HCT116 (cell line): ENCODE measurements around the gene SLC24A3. TPM values are rescaled to one million over a fixed set of nuclear protein-coding genes. Genes with fewer than 3 reads are reported as not detected.

Source experiments
- ATAC-seq: fragments of 200-7000 bp; cut with Tn5 transposase; 2 replicates; pipeline ENCODE4 v1.9.1; 2020; ENCODE audit warnings: mild to moderate bottlenecking, moderate library complexity
- BruUV-seq: library from RNA; stranded (reverse); fragments of 400-500 nt; replicated peaks from 2 replicates; lab custom pipeline; 2021; lab: Mats Ljungman, UMichigan
- CTCF ChIA-PET: fragments of 300-600 bp; sonication (Branson Sonifier 250); formaldehyde crosslinking; loops from one replicate; lab custom pipeline; 2021; ENCODE audit warnings: antibody characterized with exemption; lab: Charles Lee
- POLR2A ChIA-PET: fragments of 300-600, 350-600 bp; sonication (Branson Sonifier 250); formaldehyde crosslinking; loops from one replicate; lab custom pipeline; 2021; ENCODE audit warnings: antibody characterized with exemption; lab: Charles Lee
- RAD21 ChIA-PET, 2 experiments: fragments of 300-600 bp; sonication (Branson Sonifier 250); formaldehyde crosslinking; loops; one replicate each; lab custom pipeline; 2023; ENCODE audit warnings: low total read pairs in 2 of 2; ENCODE audit not compliant: uncharacterized antibody in 2 of 2, unreplicated experiment in 2 of 2, low non-redundant PET in 1 of 2; lab: Charles Lee
- DNase-seq: peaks from one replicate; pipeline ENCODE4 v3.0.0-alpha.2; 2010; ENCODE audit warnings: low read depth, low spot score
- H2AFZ ChIP-seq: fragments of 200-600 bp; shearing (Covaris generic), sonication (generic); 2 replicates; pipeline ENCODE4 v1.6.1; 2017; ENCODE audit warnings: low read depth, mixed run types, mixed read lengths, antibody characterized with exemption, low read length; ENCODE audit not compliant: poor library complexity, severe bottlenecking
- H3K27ac ChIP-seq: 2 replicates; pipeline ENCODE4 v1.5.1; 2012; ENCODE audit warnings: low read depth, low read length
- H3K27me3 ChIP-seq: fragments of 200-600 bp; sonication (generic); 2 replicates; pipeline ENCODE4 v1.6.1; 2016; ENCODE audit warnings: mixed run types, low read length, mixed read lengths; ENCODE audit not compliant: insufficient read depth
- H3K36me3 ChIP-seq, 2 experiments: fragments of 200-500 bp in 1 of 2; fragments of 200-600 bp in 1 of 2; sonication (Bioruptor generic) in 1 of 2; sonication (generic) in 1 of 2; 2 replicates each; pipeline versions ENCODE4 v1.5.1 to v1.6.1; 2014 to 2016; ENCODE audit warnings: low read length in 2 of 2, inconsistent platforms in 1 of 2, mixed read lengths in 1 of 2, mixed run types in 1 of 2; ENCODE audit not compliant: insufficient read depth in 2 of 2, control insufficient read depth in 1 of 2
- H3K4me1 ChIP-seq, 2 experiments: fragments of 200-600 bp in 1 of 2; sonication (generic) in 1 of 2; 2 replicates each; pipeline versions ENCODE4 v1.5.1 to v1.6.1; 2012 to 2017; ENCODE audit warnings: low read length in 2 of 2, inconsistent platforms in 1 of 2, mild to moderate bottlenecking in 1 of 2, mixed read lengths in 1 of 2, mixed run types in 1 of 2, moderate library complexity in 1 of 2; ENCODE audit not compliant: insufficient read depth in 2 of 2, control insufficient read depth in 1 of 2
- H3K4me2 ChIP-seq: fragments of 200-600 bp; sonication (generic); 2 replicates; pipeline ENCODE4 v1.6.1; 2017; ENCODE audit warnings: mixed run types, low read length, mixed read lengths
- H3K4me3 ChIP-seq, 2 experiments: fragments of 200-600 bp in 1 of 2; sonication (generic) in 1 of 2; replicated peaks in 1 of 2; 2 replicates each; pipeline ENCODE4 v1.5.1; 2011 to 2016; ENCODE audit warnings: low read length in 2 of 2, control low read depth in 1 of 2, low read depth in 1 of 2, mild to moderate bottlenecking in 1 of 2, mixed read lengths in 1 of 2, mixed run types in 1 of 2
- H3K79me2 ChIP-seq: fragments of 200-600 bp; sonication (generic); 2 replicates; pipeline ENCODE4 v1.6.1; 2017; ENCODE audit warnings: mild to moderate bottlenecking, mixed run types, low read length, moderate library complexity, mixed read lengths; ENCODE audit not compliant: insufficient read depth
- H3K9ac ChIP-seq: fragments of 200-600 bp; sonication (generic); 2 replicates; pipeline ENCODE4 v1.6.1; 2016; ENCODE audit warnings: low read length, mixed read lengths
- H3K9me2 ChIP-seq: fragments of 200-600 bp; sonication (generic), shearing (Covaris generic); 2 replicates; pipeline ENCODE4 v1.6.1; 2017; ENCODE audit warnings: mixed run types, mild to moderate bottlenecking, moderate library complexity; ENCODE audit not compliant: insufficient read depth
- H3K9me3 ChIP-seq, 2 experiments: fragments of 200-500 bp in 1 of 2; fragments of 200-600 bp in 1 of 2; sonication (Bioruptor generic) in 1 of 2; sonication (generic) in 1 of 2; 2 replicates each; pipeline ENCODE4 v1.6.1; 2014 to 2017; ENCODE audit warnings: low read length in 2 of 2, mixed read lengths in 2 of 2, inconsistent platforms in 1 of 2, low read depth in 1 of 2, mild to moderate bottlenecking in 1 of 2, mixed run types in 1 of 2, moderate library complexity in 1 of 2; ENCODE audit not compliant: control insufficient read depth in 1 of 2, insufficient read depth in 1 of 2
- H4K20me1 ChIP-seq: fragments of 200-600 bp; sonication (generic), shearing (Covaris generic); 2 replicates; pipeline ENCODE4 v1.6.1; 2017; ENCODE audit warnings: mixed run types, mild to moderate bottlenecking, moderate library complexity; ENCODE audit not compliant: insufficient read depth
- ATF3 ChIP-seq: IDR thresholded peaks from 2 replicates; pipeline ENCODE4 v1.6.1; 2012
- CBX3 ChIP-seq: IDR thresholded peaks from 2 replicates; pipeline ENCODE4 v1.6.1; 2012; ENCODE audit warnings: low read depth
- CEBPB ChIP-seq: IDR thresholded peaks from 2 replicates; pipeline ENCODE4 v1.6.1; 2012; ENCODE audit warnings: low read depth
- EGR1 ChIP-seq: IDR thresholded peaks from 2 replicates; pipeline ENCODE4 v1.6.1; 2012; ENCODE audit warnings: low read depth
- FOSL1 ChIP-seq: IDR thresholded peaks from 2 replicates; pipeline ENCODE4 v1.6.1; 2012; ENCODE audit warnings: low read depth
- MAX ChIP-seq: IDR thresholded peaks from 2 replicates; pipeline ENCODE4 v1.6.1; 2012
- POLR2A ChIP-seq: IDR thresholded peaks from 2 replicates; pipeline ENCODE4 v1.7.0; 2011; ENCODE audit warnings: borderline replicate concordance; ENCODE audit not compliant: insufficient read depth, insufficient read length; ENCODE audit errors: extremely low read depth
- RAD21 ChIP-seq: IDR thresholded peaks from 2 replicates; pipeline ENCODE4 v1.6.1; 2012; ENCODE audit warnings: low read depth, mild to moderate bottlenecking
- intact Hi-C: fragments of 100-400 bp; cut with micrococcal nuclease; formaldehyde crosslinking; loops from 2 replicates; pipeline ENCODE4 v1.10.0; 2022
- total RNA-seq: library from RNA; stranded (reverse); gene quantifications from one replicate; pipeline ENCODE4 v1.2.1, GENCODE V29; 2021; ENCODE audit not compliant: unreplicated experiment

SLC24A3 gene
- total RNA-seq, 1 experiment from 2014 or later, result not detected

- TF ChIP-seq POLR2A, result no peak
- TF ChIP-seq ATF3, result no peak
- no peak for TF ChIP-seq MAX
- no peak for TF ChIP-seq RAD21
- TF ChIP-seq EGR1, result no peak
- no peak for TF ChIP-seq FOSL1
- Histone ChIP-seq H3K4me1 (no peaks in the 10 kb centered on the region), H3K4me3 (no peak overlapping the region), H3K36me3 (no peaks in the 10 kb centered on the region), H3K9me2 (no peaks in the 10 kb centered on the region), H3K27ac (no peak overlapping the region), H4K20me1 (no peaks in the 10 kb centered on the region), H3K9me3 (no peaks in the 10 kb centered on the region; a peak in 1 of 4 replicates), H3K9ac (no peak overlapping the region), H3K4me2 (no peak overlapping the region), H2AFZ (no peak overlapping the region), H3K27me3 (no peaks in the 10 kb centered on the region), H3K79me2 (no peaks in the 10 kb centered on the region)
- ChIA-PET CTCF (no interaction called here), RAD21 (no interaction called here), POLR2A (no interaction called here)
- intact Hi-C loops, result no loop called here
- no peak for ATAC-seq
- no TSS peak for BruUV-seq
- DNase-seq, result no peak
These were observed 283.7 kb downstream of the SLC24A3 start for GRCh38 chr20:19495905-19496703.

- H4K20me1 ChIP-seq, result no peaks in the 10 kb centered on the region
- ATAC-seq (no peak), DNase-seq (no peak)
- H3K79me2 ChIP-seq, result no peaks in the 10 kb centered on the region
- no peak overlapping the region for H3K27ac ChIP-seq
- no peak overlapping the region for H3K4me2 ChIP-seq
- no peaks in the 10 kb centered on the region for H3K9me2 ChIP-seq
- H3K4me3 ChIP-seq, result no peak overlapping the region
- H3K36me3 ChIP-seq, result no peaks in the 10 kb centered on the region
- ChIA-PET POLR2A (no interaction called here), CTCF (no interaction called here), RAD21 (no interaction called here)
- BruUV-seq, result no TSS peak
- H3K27me3 ChIP-seq, result no peaks in the 10 kb centered on the region
- H3K9me3 ChIP-seq, result no peaks in the 10 kb centered on the region; a peak in 1 of 4 replicates
- no peak overlapping the region for H3K9ac ChIP-seq
- intact Hi-C loops, result no loop called here
- no peak overlapping the region for H2AFZ ChIP-seq
- no peak for TF ChIP-seq CEBPB
- TF ChIP-seq CBX3, result no peak
- no peaks in the 10 kb centered on the region for H3K4me1 ChIP-seq
These were observed 284.6 kb downstream of the SLC24A3 start for GRCh38 chr20:19497064-19497463.
